GM21390 (cell line): Measurements from ENCODE around the gene FBH1.
"Not testable (repeated sequence)": the region's sequence is repeated elsewhere in the genome, so short reads cannot be mapped to it uniquely, and the experiment has no call there.

Experiments
- ATAC-seq: cut with Tn5 transposase; IDR thresholded peaks from one replicate; pipeline ENCODE4 v1.9.1; 2021; ENCODE audit not compliant: unreplicated experiment

The FBH1 gene

GRCh38 chr10:5889624-5890451 lies at the start of gene FBH1, which contains the start of gene ANKRD16:
Gene FBH1, plus strand, starts transcription at chr10:5890243. Its CDS starts 103 bp downstream, at chr10:5890346.
Gene ANKRD16, minus strand, starts transcription at chr10:5889893. Its CDS starts 539 bp downstream, at chr10:5889354.
- peak; percentile 82 for ATAC-seq

DNA sequence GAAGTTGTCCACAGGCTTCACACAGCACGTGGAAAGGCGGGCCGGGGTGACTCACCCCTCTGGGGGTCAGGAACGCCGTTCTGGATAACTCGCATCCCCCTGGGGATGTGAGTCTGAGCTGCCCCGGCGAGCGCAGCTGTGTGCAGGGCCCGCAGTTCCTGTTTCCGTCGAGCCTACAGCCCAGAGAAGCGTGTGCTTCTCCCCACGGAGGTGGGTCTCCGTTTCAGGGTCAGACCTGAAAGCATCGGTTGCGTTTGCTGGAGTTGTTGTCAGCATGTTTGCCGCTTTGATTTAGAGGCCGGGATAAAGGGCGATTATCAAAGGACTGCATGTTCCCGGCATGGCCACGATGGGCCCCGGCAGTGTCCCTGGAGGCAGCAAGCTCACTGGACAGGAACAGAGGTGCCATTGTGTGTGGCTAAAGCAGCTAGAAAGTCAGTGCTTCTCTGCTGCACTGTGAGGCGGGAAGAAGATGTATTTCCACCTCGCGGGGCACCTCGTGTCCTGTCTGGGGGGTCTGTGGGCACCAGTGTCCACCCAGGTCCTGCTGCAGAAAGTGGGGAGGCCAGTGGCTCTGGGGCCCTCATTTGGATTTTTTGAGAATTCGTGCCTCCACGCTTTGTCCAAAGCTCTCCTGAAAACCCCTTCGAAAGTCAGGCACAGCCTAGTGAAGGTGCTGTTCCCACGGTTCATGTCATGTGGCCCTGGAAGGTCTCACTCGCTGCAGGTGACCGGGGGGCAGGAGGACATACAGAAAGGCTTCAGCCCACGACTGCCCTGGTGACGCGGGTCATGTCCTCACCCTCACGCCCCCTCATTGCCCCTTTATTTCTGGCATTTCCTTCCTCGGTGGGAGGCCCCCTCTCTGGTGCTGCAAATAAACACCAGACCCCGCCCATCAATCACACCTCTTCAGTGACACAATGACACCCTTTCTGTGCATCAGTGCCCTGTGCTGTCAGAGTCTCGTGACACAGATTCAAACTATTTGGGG lies 49.4 kb upstream of the FBH1 start:
- peak; percentile 84 for ATAC-seq

GRCh38 chr10:5841965-5842364 lies 48.1 kb upstream of the FBH1 start:
- no peak for ATAC-seq

- no peak for ATAC-seq
These were observed 46.2 kb upstream of the FBH1 start for GRCh38 chr10:5843686-5844344.

GRCh38 chr10:5844345-5845055 lies 45.5 kb upstream of the FBH1 start:
- no peak for ATAC-seq

GRCh38 chr10:5846667-5847066 lies 43.4 kb upstream of the FBH1 start:
- ATAC-seq, result not testable (repeated sequence)

- ATAC-seq, result no peak
These were observed 35.9 kb upstream of the FBH1 start for GRCh38 chr10:5854131-5854475.

GRCh38 chr10:5855979-5856700 lies 33.9 kb upstream of the FBH1 start:
- no peak for ATAC-seq

DNA sequence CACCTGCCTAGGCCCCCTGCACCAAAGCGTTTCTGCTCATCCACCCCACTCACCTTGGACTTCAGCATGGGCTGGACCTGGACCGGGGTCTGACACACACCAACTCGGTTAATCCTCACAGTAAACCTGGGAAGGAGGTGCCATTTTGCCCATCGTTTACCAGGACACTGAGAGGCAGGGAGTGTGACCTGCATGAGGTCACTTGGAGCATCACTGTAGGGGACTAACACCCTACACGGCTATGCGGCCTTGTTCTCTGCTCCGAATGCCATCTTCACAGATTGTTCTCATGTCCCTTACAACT lies 33.4 kb upstream of the FBH1 start:
- no peak for ATAC-seq

- no peak for ATAC-seq
These were observed 31.2 kb upstream of the FBH1 start for GRCh38 chr10:5858811-5859210.

GRCh38 chr10:5860066-5860465 lies 30.0 kb upstream of the FBH1 start:
- ATAC-seq, result no peak

DNA sequence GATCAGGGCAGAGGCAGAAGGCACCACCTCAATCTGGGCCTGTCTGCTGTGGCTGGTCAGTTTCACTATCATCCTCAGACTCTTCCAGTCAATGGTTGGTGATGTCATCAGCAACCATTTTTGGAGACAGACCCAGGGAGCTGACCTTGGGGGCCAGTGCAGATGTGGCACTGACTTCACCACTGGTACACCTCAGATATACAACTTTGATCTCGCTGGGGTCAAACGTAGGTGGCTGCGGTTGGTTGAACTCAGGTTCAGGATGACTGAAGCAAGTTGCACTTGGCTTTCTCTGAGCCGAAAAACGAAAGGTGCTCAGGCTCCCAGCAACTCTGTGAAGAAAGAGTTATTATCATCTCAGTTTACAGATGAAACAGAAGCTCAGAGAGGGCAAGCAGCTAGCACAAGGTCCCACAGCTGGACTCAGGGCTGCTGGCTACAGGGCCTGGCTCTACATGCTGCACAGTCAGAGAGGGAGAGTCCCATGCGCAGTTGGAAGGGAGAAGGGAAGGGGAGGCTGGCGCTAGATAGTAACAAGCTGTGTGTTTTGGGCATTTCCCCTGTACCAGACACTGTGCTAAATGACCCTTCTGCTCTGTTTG lies 27.6 kb upstream of the FBH1 start:
- peak; percentile 96 for ATAC-seq

DNA sequence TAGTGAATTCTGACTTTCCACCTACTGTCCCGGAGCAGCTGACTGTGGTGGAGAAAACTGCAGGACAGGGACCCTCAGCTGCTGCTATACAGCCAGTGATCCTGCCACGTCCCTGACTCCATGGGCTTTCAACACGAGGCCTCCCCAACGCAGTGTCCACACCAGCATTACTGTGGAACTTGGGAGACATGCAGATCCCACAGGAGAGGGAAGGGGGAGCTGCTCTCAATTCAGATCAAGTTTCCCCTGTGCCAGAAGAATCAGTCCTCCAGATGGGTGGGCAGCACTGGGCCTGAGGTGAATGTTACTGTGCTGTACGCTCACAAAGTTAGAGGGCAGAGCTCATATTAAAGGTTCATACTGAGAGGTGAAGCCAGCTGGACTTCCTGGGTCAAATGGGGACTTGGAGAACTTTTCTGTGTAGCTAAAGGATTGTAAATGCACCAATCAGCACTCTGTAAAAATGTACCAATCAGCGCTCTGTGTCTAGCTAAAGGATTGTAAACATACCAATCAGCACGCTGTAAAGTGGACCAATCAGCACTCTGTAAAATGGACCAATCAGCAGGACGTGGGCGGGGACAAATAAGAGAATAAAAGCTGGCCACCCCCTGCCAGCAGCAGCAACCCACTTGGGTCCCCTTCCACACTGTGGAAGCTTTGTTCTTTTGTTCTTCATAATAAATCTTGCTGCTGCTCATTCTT lies 26.9 kb upstream of the FBH1 start:
- not testable (repeated sequence) for ATAC-seq

GRCh38 chr10:5866451-5867081 lies 23.5 kb upstream of the FBH1 start:
- not testable (repeated sequence) for ATAC-seq

DNA sequence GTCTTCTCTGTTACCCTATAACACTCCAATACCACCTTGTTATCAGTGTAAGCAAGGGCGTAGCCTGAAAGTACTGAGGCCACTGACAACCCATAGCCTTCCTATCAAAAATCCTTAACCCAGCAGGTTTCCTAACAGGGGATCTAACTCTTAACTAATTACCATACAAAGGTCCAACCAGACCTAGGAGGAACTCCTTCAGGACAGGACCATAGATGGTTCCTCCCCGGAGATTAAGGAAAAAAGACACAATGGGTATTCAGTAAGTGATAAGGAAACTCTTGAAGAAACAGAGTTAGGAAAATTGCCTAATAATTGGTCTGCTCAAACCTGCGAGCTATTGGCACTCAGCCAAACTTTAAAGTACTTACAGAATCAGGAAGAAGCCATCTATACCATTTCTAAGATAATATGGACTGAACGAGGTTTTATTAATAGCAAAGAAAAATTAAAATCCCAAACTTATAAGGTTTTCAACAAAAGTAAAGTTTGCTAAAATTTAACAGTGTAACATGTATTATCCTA lies 22.9 kb upstream of the FBH1 start:
- ATAC-seq, result not testable (repeated sequence)

GRCh38 chr10:5868383-5868782 lies 21.7 kb upstream of the FBH1 start:
- ATAC-seq, result not testable (repeated sequence)

DNA sequence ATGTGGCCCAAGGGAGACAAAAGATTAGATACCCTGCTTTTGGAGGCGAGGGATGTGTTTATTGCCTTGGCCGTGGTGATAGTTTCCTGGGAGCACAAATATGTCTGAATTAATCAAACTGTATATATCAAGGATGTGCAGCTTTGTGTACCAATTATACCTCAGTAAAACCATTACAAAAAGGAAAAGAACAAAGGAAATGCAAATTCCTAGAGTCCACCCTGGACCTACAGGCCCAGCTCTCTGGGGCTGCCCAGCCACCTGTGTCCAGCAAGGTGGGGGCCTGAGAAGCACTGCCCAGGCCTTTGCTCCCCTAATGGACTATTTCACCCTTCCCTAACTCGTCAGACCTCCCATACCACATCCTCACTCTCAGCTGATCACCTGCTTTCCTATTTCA lies 20.9 kb upstream of the FBH1 start:
- no peak for ATAC-seq

DNA sequence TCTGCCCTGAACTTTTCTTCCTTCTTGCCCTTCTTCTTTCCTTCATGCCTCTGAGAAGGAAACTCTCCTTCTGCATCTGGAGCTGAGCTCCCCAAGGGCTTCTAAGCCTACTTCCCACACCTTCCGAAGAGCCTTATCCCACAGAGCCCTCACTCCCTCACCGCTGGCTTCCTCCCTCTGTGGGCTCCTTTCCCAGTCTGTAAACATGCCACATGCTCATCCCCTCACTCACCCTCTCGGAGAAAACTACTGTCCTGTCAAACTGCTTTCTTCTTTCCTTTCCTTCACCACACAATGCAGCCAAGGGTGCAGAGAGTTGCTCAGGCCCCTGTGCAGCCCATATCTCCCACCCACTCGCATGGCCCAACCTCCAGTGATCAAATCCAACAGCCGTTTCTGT lies 18.4 kb upstream of the FBH1 start:
- no peak for ATAC-seq
